Measurements from ENCODE around the gene C14orf180.

DNA sequence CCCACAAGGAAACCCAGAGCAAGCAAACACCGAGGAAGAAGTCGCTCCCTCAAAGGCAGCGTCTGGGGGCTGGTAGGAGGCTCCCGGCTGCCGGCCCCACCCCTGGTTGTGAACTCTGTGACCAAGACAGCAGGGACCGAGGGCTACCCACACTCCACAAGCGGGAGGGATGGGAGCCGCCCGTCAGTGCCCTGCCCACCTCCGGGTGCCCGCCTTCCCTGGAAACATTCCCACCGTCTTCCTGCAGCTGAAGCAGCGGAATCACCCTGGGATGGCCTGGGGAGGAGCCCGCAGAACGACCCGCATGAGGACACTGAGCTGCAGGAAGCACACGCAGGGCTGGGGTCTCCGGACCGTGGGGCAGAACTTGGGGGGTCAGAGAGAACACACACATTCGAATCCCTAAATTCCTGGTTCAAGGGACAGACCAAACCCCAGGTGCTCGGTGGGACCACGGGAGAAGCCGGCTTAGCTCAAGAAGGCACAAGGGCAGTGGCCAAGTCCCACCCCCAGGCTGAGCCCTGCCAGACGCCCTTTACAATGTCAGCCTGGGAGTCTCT is 33.5 kb upstream of the C14orf180 start:
- TF ChIP-seq POLR2AphosphoS5 (IDR thresholded peaks at IDR 0.05; ENCODE audit: low read depth, low read length) (no peak), POLR2A (IDR thresholded peaks at IDR 0.05; ENCODE audit: low read depth, low read length) (no peak), TAF1 (IDR thresholded peaks at IDR 0.05; ENCODE audit: low read depth, low read length) (no peak), SPI1 (IDR thresholded peaks at IDR 0.05; ENCODE audit: low read depth, low read length) (no peak)
